Activated CD8-positive, alpha-beta memory T cell treated with anti-CD3 and anti-CD28 coated beads, Interleukin-2, amount 50 U/mL, for 24 hours (primary cell): Measurements from ENCODE around the gene ARID3C.
A peak's percentile ranks its signal among the peaks of the same experiment; 100 is the strongest.
"Not testable (repeated sequence)": the region's sequence is repeated elsewhere in the genome, so short reads cannot be mapped to it uniquely, and the experiment has no call there.

Experiments used
- DNase-seq: peaks from one replicate; pipeline ENCODE4 v3.0.0-alpha.2; 2020; ENCODE audit errors: extremely low read depth

The ARID3C gene

DNA sequence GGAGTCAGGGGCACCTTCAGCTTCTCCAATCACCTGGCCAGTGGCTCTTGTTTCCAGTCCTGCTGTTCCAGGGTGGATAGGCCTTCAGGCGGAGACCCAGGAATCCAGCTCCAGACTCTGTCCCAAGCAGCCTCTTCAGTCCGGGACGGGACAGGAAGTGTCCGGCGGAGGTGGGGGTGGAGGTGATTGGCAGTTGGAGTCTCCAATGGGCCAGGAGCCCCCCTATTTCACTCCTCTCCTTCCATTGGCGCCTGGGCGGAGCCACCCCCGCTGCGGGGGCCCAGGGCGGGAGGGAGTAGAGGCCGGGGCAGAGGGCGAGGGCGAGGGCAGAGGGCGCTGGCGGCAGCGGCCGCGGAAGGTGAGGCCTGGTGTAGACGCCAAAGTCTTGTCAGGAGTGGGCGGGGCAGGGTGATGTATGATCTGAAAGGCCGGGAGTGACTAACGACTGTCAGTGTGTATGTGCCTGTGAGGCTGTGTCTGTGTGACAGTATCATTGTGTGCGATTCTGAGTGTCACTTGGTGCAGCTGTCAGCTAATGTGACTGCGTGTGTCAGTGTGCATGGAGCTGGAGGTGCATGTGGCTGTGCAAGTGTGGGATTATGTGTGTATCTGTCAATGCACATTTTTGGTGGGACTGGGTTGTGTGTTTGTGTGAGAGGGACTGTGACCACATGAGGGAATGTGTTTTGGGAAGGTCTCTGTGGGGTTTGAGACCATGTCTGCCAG, 23.2 kb upstream of the ARID3C start, which contains the start of gene IL11RA:
Gene IL11RA (plus strand): TSS at position 310 of the 726 bp plus-strand sequence. CDS start 3,033 bp downstream, outside the sequence.
- no peak for DNase-seq

DNA sequence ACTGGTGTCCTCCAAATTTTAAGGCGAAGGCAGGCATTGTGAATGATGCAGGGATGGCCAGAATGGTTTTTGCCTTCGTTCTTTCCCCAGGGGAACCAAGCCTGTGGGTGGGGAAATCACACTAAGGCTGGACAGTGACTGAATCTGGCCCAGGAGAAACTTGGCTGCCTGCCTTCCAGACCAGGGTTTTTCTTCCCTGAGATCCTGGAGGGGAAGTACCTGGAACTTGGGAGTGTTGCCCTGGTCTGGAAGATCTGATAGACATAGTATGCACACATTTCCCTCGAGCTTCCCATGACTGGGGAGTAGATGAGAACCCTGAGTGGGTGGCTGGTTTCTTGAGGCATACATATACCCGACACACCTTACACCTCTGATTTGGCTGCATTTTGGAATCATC, 22.5 kb upstream of the ARID3C start:
- DNase-seq = no peak

DNA sequence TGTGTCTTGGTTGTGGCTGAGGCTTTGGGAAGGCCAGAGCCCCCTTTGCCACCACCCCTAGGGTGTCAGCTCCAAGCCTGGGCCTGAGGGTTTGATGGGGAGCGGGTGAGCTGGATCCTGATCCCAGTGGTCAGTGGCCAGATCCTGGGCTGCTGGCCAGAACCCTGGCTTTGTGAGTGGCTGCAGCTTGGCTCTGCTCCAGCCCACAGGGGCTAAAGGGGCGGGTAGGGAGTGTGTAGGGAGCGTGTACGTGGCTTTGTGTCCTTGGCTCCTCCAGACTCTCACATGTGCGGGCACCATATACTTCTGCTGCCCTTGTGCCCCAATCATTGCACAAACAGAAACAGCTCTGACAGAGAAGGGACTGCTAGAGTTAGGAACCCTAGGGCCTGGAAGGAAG, 21.9 kb upstream of the ARID3C start:
- no peak for DNase-seq

DNA sequence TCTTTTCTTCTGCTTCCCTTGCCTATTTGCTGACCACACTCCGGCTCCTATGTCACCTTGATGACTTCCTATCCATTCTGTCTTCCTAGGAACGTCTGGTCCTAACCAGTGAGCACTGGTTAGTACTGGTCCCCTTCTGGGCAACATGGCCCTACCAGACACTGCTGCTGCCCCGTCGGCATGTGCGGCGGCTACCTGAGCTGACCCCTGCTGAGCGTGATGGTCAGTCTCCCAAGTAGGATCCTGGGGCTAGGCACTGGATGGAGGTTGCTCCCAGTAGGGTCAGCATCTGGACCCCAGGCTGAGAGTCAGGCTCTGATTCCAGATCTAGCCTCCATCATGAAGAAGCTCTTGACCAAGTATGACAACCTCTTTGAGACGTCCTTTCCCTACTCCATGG, 19.8 kb upstream of the ARID3C start:
- no peak for DNase-seq

DNA sequence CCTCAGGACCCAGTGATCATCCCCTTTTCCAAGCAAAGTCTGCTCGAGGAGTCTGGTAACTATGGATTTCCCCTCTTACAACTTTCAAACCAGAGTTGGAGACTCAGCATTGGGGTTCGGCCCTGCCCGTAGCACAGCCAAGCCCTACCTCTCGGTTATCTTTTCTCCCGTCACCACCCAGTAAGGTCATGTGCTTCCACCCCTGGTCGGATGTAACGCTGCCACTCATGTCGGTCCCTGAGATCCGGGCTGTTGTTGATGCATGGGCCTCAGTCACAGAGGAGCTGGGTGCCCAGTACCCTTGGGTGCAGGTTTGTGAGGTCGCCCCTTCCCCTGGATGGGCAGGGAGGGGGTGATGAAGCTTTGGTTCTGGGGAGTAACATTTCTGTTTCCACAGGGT, 18.8 kb upstream of the ARID3C start:
- DNase-seq = no peak

DNA sequence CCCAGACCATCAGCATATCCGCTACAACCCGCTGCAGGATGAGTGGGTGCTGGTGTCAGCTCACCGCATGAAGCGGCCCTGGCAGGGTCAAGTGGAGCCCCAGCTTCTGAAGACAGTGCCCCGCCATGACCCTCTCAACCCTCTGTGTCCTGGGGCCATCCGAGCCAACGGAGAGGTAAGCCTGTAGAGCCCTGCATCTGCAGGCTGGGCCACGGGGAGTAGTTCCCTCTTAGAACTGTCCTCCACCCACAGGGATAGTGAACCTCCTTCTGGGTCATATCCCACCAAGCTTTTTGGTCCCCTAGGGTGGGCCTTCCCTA, 18.2 kb upstream of the ARID3C start:
- DNase-seq = no peak

DNA sequence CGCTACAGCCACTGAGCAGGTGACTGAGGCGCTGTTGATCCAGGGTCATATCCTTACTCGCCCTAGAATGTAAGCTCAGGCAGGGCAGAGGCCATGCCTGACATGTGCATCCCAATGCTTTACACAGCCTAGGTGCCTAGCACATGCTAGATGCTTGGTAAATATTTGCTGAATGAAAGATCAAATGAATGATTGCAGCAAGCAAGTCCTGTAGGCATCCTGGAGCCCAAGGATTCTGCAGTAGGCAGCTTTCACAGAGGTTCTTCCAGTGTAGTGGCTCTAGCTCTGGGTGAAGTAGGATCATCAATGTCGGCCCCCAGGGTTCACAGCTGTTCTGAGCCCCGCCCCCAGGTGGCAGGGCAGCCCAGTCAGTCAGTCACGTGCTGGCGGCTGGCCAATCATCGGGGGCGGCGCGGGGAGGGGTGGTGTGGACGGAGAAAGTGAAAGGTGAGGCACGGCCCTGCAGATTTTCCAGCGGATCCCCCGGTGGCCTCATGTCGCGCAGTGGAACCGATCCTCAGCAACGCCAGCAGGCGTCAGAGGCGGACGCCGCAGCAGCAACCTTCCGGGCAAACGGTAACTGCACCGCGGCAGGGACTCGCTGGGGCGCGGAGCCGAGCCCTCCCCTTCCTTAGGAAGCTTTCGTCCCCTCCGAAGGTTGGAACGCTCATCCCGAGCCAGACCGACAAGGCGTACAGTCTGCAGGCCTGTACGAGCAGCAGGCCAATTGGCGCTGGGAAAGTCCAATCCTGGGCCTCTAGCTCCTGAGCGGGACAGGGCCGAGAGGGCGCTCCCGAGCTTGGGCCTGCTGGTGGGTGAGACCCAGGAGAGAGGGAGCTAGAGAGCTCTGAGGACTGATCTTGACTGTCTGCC, 17.6 kb upstream of the ARID3C start, which contains the start of gene GALT:
Gene GALT (plus strand): TSS at position 465 of the 873 bp plus-strand sequence. CDS start 30 bp downstream, at position 495.
- DNase-seq = peak; percentile 94

DNA sequence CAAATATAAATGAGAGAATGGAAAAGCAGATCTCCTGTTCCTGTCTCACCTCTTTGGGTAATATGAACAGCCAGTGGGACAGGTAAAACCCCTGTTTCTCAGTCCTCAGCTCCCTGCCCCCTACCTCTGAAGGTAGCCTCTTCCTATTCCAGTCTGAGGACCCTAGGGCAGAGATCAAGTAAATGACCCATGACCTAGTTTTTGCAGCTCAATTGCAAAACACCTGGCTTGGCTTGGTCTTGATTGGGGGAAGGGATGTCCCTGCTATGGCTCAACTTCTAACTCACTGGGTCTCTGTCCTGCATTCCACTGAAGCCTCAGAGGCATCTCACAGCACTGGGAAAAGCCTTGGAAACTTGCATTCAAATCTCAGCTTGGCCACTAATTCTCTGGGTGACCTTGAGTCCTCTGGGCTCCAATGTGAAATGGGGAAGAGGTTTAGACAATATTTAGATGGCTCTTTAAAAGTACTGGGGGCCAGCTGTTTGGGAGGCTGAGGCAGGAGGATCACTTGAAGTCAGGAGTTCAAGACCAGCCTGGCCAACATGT, 16.0 kb upstream of the ARID3C start:
- DNase-seq = no peak

DNA sequence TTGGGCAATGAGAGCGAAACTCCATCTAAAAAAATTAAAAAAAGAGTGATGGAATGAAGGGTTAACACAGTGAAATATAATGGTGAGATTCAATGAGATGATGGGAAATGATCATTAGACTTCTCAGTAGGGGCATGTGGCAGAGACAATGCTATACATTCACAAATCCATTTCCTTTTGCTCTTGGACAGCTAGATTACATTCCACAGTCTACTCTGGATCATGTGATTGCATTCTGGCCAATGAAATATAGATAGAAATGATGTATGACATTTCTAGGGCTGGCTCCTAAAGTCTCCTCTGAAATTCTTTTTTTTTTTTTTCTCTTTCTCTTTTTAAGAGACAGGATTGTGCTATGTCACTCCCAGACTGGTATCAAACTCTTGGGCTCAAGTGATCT, 13.8 kb upstream of the ARID3C start:
- no peak for DNase-seq

DNA sequence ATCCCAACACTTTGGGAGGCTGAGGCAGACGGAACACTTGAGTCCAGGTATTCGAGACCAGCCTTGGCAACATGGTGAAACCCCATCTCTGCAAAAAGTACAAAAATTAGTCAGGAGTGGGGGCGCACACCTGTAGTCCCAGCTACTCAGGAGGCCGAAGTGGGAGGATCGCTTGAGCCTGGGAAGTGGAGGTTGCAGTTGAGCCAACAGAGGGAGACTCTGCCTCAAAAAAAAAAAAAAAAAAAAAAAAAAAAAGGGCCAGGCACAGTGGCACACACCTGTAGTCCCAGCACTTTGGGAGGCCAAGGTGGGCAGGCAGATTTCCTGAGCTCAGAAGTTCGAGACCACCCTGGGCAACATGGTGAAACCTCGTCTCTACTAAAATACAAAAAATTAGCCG, 10.5 kb upstream of the ARID3C start:
- DNase-seq = not testable (repeated sequence)

DNA sequence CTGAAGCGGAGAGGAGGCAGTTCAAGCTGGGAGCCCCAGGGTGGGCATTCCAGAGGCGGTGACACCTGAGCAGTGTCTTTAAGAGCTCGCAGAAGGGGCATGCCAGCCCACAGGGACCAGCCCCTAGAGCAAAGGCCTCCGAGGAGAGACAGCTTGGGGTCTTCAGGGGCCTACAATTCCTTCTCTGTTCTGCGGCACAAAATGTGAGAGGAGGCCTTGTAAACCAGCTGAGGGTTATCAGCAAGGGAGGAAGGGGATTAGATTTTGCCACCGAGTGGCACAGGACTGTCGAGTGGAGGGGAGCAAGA, 9.2 kb upstream of the ARID3C start:
- DNase-seq = no peak

DNA sequence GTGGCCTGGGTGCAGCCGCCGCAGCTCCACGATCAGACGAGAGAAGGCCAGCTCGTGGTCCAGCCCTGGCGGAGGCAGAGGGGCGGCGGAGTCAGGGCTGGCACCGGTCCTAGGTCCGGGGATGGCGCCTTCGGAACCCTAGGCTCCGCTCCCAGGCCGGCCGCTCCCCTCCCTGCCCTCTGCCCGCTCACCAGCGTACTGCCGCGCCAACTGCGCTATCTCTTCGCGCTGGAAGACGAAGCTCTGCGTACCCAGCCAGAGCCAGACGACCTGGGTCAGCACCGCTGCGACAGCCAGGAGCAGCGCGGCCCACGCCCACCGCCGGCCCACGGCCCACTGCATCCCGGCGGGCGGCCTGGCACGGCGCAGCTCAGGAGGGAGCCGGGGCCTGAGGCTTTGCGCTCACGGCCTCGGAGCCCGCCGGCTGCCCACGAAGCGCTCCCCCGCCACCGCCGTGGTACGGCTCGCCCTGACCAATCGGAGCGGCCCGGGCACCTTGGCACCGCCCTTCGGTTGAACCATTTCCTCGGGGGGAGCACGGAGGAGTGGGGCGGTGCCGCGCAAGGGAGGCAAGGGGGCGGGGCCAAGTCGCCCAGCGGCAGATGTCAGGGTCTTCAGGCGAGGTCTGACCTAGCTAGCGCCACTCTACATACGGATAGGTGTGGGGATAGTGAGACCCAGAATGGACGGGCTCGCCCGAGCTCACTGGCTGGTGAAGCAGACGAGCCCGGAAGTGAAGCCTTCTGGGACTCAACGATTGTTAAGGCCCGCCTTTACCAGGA, 8.7 kb upstream of the ARID3C start, which contains the start of gene SIGMAR1:
Gene SIGMAR1 (minus strand): TSS at position 432 of the 782 bp plus-strand sequence. CDS start 90 bp downstream, at position 342.
- DNase-seq = peak; percentile 81

DNA sequence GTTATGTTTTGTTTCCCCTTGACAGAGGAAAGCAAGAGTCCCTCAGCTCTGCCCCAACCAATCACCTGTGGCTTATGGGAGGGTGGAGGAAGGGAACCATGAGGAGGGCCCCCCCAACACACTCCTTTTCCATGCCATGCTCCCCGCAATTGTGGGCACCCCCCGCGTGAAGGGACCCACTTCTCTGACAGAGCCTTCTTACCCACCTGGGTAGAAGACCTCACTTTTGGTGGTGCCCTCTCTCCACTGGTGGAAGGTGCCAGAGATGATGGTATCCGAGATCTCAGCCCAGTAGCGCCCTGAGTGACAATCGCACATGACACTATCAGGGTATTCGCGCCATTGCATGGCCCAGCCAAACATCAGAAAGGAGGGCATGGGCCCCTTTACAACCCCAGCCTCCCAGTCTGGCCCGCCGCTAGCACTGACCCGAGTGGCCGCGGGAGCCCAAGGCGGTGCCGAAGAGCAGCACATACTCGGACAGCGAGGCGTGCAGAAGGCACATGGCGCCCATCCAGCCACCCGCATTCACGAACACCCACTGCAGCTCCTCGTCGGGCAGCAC, 8.0 kb upstream of the ARID3C start:
- DNase-seq = no peak

DNA sequence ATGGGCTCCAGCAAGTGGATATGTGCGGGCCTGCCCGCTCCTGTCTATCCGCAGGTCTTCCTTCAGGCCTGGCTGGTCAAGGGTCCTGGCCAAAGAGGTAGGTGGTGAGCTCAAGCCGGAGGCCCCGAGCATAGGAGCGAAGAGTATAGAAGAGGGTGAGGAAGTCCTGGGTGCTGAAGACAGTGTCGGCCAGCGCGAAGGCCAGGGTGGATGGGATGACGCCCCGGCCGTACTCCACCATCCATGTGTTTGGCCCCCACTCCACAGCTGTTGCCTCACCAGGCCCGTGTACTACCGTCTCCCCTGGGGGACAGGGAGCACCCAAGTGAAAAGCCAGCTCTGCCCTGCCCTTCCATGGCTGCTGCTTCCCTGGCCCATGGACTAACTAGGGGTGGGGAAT, 6.7 kb upstream of the ARID3C start:
- DNase-seq = no peak

DNA sequence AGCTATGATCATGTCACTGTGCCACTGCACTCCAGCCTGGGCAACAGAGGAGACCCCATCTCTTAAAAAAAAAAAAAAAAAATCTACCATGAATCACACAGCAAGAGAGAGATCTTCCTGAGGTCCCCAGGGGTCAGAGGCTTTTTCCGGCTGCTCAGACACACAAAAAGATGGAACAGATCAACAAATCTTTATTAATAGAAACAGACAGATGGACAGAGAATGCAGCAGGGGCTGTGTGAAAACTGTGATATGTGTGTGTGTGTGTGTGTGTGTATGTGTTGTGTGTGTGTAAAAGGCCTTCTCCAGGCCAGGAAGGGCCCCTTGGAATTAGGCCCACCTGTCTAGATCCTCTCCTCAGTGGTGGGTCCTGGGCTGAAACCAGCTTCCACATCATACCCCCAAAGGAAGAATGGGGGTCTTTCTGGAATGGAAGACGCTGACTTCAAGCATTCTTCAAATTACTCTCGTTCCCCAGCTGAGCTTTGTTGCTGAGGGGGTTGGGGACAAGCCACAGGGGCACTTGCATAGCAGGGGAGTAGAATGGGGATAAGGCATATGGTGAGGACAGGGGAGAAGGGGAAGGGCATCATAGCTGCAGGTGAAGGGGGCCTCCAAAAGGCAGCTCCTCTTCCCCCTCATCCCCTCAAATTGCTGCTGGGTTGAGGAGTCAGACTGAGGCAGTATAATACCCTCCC, 5.8 kb upstream of the ARID3C start:
- DNase-seq = no peak

DNA sequence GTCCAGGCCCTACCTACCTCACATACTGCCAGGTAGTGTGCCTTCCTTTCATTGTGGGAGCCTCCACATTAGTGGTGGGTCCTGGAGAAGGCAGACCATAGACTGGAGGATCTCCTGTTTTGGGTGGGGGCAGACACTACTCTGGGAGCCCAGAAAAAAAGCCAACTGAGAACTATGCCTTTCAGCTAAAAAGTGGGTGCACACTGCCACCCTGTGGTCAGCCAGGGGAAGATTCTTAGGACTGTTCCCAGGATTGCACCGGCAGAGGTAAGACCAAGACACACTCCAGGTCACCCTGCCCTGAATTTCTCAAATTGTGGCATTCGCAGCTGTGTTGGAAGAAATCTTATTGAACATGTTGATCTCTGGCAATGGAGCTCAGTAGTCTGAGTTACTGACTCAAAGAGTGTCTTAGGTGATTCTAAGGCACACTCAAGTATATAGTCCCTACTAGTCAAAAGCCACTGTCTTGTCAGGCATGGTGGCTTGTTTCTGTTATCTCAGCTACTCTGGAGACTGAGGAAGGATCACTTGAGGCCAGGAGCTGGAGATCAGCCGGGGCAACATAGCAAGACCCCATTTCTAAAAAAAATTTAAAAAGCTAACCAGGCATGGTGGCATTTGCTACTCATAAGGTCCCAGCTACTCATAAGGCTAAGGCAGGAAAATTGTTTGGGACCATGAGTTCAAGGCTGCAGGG, 5.1 kb upstream of the ARID3C start:
- DNase-seq = no peak

DNA sequence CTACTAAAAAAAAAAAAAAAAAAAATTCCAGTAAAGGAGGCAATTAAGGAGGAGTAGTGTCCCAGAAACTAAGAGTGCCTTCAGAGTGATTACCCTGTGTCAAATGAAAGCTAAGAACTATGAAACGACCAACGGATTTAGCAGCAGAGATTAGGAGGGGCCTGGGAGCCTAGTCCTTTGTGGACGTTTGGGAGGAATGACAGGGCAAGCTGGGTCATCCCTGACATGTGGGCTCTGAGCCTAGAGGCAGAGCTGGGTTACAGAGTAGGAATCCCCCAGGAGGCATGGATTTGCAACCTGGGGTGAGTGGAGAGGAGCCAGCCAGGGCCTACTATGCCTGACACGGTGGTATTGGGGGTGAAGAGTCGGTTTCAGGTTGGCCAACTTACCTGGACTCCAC, 4.3 kb upstream of the ARID3C start:
- DNase-seq = no peak

DNA sequence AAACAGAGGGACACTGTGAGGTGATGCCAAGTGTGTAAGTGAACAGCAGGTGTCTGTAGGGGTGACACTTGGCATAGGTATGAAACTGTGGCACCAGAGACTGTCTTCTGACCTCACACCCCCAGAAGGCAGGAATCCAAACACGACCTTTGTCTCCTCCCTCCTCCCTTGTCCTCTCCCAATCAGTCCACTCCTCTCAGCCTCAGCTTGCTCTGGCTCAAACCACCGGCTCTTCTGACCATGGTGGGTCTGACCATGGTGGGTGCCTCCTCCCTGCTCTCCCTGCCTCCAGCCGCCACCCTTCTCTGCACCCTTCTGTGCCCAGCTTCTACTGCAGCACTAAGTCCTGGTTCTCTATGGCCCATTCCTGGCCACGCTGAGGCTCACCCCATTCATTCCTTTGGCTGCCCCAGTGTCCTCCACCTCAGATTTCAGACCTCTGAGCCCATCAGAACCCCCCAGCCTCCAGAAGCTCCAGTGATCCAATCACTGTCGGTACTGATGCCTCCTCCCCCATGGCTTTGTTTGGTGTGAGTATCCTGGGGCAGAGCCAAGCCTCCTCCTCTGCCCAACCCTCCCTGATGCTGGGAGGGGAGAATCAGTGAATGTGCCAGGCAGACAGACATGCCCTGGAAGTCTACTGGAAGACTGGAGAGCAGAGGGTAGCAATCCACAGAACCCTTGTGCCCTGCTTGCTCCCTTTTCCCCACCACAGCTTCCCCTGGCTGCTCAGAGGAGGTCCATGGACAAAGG, 1.7 kb upstream of the ARID3C start:
- DNase-seq = no peak

DNA sequence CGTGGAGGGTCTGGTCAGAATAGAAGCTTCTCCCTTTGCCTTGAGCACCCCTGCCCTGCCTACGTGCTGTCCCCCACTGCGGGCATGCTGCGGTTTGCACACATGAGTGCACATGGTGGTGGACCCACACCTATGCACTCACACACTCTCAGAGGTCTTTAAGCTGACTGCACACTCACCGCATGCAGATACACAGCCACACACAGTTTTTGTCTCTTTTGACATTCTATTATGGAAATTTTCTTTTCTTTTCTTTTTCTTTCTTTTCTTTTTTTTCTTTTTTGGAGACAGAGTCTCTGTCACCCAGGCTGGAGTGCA, 584 bp upstream of the ARID3C start:
- DNase-seq = no peak
